GM19455 (cell line): ENCODE results near the gene CLSTN1.
"Not testable (repeated sequence)": the region's sequence is repeated elsewhere in the genome, so short reads cannot be mapped to it uniquely, and the experiment has no call there.

Experiments used
- ATAC-seq: cut with Tn5 transposase; IDR thresholded peaks from one replicate; pipeline ENCODE4 v1.9.1; 2021; ENCODE audit not compliant: unreplicated experiment

Gene CLSTN1

DNA sequence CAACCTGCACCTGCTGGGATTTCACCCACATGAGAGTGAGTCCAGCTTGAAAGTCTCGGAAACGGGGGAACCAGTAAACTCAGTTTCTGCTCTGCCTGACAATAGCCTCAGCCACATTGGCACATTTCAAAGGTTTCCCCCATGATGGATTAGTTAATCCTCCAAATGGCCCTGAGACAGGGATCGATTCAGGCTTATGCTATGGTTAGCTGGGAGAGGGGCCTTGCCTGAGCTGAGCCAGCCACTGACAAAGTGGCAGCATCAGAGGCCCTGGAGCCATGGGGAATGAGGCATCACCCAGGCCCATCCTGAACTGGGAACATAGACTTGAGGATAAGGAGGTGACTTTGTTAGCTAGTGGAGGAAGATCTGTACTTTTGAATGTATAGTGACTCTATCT, 2.9 kb upstream of the CLSTN1 start:
- no peak for ATAC-seq

DNA sequence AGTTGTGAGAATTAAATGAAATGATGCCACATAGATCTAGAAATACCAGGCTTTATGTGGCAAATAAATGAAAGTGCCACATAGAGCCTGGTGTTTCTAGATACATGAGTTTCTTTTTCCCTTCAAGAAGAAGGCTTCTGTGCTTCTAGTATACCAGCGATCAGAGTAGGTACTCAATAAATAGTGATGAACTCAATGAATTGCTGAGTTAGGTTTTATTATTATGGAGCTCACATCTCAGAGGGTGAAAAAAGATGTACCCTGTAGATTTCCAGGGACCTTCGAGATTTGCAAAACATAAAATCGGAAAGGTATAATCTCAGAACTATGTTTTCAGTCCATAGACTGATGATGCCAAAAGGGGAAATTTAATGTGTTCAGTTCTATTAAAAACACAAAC, 2.3 kb upstream of the CLSTN1 start:
- no peak for ATAC-seq

DNA sequence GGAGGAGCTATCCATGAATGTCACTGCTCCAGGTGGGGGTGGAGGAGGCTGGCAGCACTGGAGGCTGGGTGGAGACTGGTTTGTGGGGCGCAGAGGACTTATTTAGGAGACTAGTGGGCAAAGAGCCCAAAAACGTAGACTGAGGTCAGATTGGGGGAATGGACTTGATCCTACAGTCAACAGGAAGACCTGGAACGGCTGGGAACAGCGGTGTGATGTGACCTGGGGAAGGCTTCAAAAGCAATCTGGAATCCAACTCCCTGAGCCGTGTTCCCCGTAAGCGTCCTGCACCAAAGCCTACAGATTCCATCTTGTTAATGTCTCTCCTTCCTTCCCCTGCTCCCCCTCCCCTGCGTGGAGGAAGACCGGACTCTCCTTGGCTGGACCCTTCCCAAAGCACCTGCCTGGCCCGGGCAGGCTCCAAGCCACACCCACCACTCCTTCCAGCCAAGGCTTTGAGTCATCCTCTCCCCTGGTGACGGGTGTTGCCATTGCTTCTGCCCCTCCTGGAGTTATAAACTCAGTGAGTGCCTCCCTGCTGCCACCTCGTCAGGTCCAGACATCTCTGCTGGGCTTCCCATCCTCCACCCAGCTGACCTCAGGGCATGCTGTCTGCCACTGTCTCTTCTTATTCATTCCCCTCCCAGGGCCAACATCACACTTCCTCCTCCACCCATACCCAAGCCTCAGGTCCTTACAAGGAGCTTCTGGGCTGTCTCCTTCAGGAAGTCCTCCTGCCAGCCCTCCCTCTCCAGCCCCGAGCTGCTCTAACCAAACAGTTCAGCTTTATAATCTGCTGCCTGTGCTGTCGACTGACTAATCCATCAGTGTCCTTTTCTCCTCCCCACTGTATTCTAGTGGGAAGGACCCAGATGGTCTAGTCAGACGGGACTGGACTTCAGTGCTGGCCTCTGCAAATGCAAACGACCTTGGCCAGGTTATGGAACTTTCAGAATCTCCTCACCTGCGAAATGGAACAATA, 1.6 kb upstream of the CLSTN1 start:
- ATAC-seq = no peak

DNA sequence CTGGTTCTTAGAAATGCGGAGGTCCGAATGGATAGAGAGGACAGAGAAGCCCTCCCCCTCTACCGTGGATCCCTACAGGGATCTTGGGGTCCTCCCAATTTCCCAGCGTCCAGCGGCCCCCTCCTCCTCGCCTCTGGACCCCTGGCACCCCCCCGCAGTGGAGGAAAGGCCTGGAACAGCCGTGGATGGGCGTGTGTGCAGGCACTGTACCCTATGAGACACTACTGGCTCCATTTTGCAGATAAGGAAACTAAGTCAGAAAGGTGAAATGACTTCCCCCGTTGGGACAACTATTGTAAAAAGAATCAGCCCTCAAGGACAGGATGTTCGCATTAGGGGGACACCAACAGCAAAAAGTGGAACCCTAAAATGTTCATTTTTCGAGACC, 931 bp upstream of the CLSTN1 start:
- no peak for ATAC-seq

DNA sequence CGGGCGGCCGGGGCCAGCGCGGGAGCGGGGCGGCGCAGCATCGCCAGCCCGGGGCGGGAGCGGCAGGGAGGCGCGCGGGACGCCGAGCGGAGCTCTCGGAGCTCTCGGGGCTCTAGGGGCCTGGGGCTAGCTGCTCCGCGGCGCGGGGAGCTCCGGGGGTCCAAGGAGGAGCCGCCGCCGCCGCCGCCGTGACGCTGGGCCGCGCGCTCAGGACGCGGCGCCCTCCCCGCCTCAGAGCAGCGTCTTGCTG, 147 bp downstream of the CLSTN1 start:
- ATAC-seq = peak; percentile 20

DNA sequence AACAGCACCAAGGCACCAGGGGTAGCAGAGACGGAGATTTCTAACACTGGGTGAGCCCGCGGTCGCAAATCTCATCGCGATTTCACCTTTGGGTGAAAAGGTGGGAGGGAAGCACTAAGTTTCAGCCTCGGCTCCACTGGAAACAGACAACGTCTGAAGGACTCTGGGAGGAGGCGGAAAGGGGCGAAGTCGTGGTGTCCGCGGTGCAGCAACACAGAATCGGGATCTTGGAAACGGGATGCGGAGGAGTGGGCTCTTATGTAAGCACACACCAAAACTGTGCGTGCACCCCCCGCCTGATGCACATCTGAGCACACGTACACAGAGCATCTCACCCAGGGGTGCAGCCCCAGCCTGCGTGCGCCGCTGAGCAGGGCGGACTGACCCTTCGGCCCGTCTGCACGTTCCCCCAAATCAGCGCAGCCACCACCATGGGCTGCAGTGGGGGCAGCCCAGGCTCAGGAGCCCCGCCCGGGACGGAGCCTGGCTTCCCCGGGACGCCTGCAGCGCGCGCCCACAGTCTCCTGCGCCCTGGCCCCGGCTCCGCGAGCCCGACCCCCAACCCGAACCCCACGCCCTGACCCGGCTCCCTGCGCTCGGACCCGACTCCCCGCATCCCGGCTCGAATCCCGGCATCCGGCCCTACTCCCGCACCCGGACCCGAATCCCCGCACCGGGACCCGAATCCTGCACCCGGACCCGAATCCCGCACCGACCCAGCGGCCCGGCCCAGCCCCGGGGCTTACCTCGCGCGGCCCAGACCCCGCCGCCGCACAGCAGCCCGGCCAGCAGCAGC, 670 bp downstream of the CLSTN1 start:
- peak; percentile 36 for ATAC-seq

DNA sequence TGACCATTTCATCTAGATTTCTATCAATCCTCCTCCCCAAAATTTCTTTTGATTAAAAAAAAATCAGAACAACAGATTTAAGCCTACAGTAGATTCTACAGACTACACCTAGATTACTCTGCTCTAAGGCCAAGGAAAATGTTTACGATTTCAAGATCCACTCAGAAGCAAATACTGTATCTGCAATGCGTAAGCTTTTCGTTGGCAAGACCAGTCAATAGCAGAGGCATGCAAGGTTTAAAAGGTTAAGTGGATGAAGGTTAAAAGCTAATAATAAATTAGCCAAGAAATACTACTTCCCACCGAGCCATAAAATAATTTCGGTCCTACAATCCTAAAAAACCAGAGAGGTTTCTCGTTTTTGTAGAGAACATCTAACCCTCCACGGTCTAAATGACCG, 1.3 kb downstream of the CLSTN1 start:
- ATAC-seq = no peak

DNA sequence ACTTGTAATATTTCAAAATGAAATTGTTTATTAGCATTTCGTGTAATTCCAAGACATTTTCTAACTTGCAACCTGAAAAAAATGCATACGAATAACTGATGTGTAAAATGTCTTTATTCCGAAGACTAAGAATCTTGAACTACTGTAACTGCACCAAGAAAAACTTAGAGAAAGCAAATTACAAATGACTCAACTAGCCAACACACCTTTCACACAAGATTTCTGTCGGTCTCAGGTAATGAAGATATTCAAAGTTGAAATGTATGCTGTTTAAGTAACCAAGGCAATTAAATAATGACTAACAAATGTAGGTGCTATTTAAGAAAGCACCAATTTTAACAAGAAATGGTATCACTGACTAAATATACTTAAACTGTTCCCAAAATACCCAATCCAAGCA, 2.1 kb downstream of the CLSTN1 start:
- no peak for ATAC-seq

DNA sequence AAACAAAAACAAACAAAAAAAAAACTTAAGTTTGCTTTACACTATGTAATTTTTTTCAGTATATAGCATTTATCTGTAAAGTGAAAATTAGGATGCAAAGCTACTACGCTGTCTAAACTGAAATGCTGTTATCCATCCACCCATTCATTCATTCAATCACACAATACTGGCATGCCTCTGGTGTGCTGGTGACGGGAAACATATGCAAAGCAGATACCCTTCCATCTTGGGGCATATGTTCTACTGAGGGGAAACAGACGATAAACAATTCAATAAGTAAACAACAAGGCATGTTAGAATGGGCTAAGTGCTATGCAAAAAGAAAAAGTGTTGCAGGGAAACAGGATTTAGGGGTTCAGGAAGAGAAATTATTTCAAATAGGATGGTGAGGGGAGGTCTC, 3.2 kb downstream of the CLSTN1 start:
- no peak for ATAC-seq

DNA sequence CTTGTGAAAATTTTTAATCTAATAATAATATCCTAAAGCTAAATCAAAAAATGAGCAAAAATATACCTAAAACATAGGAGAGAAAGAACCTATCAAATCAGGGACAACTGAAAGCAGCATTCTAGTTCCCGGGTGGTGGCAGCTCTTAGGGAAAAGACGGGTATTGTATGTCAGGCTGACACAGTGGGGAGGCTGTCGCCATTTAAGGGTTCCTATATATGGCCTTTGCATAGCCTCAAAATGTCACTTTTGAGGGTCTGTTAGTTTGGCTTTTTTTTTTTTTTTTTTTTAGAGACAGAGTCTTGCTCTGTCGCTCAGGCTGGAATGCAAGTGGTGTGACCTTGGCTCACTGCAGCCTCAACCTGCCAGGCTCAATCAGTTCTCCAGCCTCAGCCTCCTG, 6.0 kb downstream of the CLSTN1 start:
- no peak for ATAC-seq

DNA sequence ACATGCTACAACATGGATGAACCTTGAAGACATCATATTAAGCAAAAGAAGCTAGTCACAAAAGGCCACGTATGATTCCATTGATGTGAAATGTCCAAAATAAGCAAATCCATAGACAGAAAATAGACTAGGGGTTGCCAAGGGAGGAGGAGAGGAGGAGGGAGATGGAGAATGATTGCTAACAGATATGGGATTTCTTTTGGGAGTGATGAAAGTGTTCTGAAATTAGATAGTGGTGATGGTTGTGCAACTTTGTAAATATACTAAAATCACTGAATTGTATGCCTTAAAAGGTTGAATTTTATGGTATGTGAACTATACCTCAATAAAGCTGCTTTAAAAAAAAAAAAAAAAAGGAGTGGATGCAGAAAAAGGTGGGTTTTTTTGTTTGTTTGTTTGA, 7.6 kb downstream of the CLSTN1 start:
- ATAC-seq = no peak

DNA sequence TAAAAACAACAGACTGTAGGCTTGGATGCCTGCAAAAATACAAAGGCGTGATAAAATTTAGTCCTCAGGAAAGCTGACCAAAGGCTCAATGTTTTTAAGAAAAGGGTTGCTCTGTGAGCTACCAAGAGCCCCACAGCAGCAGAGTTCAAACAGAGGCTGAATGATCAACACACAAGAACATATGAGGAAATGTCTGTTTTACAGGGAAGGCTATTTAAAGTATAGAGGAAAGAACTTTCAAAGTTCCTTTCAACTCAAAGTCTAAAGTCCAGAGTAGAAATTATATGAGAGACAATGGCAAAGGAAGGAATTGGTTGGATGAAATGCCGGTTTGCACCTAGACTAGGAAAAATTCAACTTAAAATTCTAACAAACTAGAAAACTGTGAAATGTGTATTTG, 8.6 kb downstream of the CLSTN1 start:
- no peak for ATAC-seq

DNA sequence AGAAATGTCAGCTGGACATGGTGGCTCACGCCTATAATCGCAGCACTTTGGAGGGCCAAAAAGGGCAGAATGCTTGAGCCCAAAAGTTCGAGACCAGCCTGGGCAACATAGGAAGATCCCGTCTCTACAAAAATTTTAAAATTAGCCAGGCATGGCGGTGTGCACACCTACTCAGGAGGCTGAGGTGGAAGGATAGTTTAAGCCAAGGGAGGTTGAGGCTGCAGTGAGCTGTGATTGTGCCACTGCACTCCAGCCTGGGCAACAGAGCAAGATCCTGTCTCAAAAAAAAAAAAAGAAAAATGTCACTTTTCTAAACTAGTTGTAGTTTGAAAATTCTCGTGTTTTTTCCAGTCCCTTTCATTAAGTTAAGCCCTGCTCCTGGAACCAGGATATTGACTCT, 9.1 kb downstream of the CLSTN1 start:
- no peak for ATAC-seq

DNA sequence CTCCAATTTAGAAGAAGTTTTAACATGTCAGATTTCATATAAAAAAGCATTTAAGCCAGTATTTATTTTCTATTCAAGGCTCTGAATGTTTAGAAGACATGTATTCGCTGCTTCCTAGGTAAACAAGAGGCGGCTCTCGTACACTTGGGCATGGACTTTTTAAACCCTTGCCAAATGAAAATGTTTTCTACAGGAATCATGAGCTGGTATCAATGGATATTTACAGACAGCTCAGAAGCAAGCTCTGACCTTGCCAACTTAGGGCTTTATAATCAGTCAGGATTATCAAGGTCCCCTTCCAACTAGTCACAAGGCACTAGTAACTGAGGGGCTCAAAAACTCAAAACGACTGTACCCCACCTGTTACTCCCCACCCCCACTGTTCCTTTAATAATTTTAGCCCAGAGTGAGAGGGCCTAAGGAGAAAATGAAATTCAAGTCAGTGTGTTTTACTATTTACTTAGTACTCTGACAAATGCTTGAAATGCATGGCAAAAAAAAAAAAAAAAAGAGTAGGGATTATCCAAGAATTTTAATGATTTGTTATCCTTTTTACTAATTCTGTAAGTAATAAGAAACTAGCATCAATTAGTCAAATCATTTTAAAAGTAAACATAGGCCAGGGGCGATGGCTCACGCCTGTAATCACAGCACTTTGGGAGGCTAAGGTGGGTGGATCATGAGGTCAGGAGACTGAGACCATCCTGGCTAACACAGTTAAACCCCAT, 12.4 kb downstream of the CLSTN1 start:
- no peak for ATAC-seq

DNA sequence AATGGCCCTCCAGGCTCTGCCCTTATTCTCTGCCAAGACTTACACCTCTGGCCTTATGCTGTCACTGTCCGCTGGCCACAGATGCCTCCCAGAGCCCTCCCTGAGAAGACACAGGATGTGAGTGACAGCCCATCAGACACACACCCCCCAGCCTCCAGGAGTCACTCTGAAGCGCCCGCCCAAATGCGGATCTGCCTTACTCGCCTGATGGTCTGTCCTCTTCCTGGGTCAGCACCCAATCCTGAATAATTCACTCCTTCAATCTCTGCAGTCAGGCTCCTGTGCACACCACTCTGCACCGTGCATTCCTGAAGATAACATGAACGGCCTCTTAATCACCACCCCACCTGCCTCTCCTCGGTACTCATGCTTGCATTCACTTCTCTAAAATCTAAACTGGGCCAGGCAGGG, 14.7 kb downstream of the CLSTN1 start:
- ATAC-seq = no peak

DNA sequence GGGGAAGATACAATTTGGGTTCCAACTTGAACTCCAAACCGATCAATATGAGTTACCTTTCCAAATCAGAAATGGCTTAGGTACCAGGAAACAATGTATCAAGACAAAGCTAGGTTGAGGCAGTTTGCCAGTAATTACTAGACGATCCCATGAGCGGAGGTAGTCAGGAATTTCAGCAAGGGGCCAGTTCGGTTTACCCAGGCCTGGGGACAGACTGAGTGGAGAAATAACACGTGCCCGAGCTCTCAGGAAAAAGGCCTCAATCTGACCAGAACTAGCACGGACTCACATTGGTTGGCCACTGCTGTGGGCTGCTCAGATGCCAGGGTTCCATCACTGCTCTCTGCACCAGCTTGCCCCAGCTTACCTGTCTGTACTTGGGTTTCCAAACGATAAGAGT, 15.3 kb downstream of the CLSTN1 start:
- ATAC-seq = no peak

DNA sequence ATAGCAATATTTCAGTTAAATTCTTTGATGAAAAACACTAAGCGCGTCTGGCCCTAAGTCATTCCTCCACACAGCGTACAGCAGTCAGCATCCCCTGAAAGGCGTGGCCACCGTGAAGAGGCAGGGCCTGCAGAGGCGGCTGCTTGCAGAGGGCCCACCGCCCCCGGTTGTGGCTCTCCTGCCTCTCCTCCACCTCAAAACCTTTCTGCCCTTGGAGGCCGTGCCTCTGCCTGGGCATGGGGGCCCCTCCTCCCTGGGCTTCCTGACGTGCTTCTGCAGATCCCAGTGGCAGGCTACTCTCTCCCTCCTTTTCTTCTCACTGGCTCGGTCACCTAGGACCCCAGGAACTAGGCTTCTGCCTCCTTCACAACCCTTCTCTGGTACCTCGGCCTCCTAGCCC, 16.2 kb downstream of the CLSTN1 start:
- ATAC-seq = no peak

DNA sequence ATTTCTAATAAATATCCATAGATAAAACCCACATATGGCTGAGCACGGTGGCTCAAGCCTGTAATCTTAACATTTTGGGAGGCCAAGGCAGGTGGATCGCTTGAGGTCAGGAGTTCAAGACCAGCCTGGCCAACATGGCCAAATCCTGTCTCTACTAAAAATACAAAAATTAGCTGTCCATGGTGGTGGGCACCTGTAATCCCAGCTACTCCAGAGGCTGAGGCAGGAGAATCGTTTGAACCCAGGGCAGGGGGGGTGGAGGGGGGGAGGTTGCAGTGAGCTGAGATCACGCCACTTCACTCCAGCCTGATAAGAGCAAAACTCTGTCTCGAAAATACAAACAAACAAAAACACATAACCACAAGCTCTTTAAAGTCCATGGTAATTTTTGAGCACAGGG, 17.8 kb downstream of the CLSTN1 start:
- not testable (repeated sequence) for ATAC-seq

DNA sequence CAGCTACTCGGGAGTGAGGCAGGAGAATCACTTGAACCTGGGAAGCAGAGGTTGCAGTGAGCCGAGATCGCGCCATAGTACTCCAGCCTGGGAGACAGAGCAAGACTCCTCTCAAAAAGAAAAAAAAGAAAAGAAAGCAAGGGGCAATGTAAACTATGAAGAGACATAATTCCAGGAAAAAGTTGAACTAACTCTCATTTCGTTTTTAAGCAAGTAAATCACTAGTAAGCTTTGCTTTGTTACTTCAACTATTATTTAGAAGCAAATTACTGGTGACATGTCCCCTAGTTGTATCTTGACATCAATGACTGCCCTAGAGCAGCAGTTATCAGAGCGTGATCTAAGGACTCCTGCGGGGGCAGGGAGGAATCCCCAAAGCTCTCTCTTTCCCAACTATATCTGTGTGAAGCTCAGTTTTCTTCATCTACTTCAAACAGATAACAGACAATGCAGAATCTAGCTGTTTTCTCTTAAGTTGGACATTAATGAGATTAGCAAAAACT, 18.7 kb downstream of the CLSTN1 start:
- ATAC-seq = no peak

DNA sequence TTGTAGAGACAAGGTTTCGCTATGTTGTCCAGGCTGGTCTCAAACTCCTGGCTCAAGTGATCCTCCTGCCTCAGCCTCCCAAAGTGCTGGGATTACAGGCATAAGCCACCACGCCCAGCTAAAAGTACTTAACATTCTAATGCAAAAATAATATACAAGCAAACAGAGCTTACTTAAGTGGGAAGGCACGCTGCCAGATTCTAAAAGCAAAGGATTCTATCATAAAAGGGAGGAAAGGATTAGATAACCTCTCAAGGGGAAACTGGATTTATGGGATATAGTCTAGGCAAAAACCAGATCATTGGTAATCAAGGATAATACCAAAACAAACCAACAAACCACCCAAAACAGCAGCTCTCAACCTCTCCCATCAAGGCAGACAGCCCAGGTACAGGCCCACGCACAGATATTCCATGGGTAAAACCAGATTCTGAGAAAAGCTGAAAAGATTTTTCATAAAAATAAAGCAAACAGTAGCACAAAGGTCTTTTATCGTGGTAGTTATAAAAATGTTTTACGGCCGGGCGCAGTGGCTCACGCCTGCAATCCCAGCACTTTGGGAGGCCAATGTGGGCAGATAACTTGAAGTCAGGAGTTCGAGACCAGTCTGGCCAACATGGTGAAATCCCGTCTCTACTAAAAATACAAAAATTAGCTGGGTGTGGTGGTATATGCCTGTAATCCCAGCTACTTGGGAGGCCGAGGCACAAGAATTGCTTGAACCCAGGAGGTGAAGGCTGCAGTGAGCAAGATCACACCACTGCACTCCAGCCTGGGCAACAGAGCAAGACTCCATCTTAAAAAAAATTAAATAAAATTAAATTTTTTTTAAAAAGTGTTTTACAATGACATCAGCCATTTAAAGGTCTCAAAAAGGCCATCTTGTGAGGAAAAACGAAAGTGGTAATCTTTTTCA, 20.5 kb downstream of the CLSTN1 start:
- ATAC-seq = not testable (repeated sequence)

DNA sequence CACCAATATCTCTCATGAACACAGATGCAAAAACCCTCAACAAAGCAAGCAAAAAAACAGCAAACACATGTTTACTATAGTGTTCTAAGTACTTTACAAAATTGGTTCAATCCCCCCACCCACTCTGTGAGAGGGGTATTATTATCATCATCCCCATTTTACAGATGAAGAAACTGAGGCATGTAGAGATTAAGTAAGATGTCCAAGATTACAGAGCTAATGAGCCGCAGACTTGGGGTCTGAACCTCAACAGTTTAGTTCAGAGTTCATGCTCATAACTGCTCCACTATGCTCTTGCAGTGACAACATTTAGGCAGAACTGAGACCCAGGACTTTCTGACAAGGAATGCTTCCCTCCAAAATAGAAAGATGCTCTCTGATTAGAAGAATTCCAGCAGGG, 21.9 kb downstream of the CLSTN1 start:
- ATAC-seq = no peak
